ENCODE data around the gene KIAA1549.

DNA sequence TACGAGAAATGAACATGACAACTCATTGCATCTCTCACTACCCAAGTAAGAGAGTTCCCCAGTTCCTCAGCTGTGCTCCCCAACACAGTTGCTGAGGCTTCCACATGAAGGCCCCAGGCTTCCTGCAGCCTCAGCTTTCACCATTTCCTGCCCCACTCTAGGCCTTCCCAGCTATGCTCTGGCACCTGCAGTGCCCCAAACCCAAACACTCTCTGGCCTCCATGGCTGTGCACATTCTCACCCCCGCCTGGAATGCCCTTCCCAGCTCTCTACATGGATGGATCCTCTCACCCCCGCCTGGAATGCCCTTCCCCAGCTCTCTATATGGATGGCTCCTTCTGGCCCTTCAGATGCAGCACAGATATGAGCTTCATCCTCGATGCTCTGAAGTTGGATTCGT is 61.3 kb downstream of the KIAA1549 start:
- TF ChIP-seq, protein P1, sequence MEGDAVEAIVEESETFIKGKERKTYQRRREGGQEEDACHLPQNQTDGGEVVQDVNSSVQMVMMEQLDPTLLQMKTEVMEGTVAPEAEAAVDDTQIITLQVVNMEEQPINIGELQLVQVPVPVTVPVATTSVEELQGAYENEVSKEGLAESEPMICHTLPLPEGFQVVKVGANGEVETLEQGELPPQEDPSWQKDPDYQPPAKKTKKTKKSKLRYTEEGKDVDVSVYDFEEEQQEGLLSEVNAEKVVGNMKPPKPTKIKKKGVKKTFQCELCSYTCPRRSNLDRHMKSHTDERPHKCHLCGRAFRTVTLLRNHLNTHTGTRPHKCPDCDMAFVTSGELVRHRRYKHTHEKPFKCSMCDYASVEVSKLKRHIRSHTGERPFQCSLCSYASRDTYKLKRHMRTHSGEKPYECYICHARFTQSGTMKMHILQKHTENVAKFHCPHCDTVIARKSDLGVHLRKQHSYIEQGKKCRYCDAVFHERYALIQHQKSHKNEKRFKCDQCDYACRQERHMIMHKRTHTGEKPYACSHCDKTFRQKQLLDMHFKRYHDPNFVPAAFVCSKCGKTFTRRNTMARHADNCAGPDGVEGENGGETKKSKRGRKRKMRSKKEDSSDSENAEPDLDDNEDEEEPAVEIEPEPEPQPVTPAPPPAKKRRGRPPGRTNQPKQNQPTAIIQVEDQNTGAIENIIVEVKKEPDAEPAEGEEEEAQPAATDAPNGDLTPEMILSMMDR (conservative IDR thresholded peaks at IDR 0.05; ENCODE audit: low read depth, low read length) = no peak
- TF ChIP-seq RAD21 (IDR thresholded peaks at IDR 0.05; ENCODE audit: low read length) (no peak), SMC3 (IDR thresholded peaks at IDR 0.05; ENCODE audit: low read depth, low read length) (no peak), POLR2A (IDR thresholded peaks at IDR 0.05; ENCODE audit: low read depth, low read length) (no peak), MAFK (IDR thresholded peaks at IDR 0.05; ENCODE audit: low read depth, low read length) (no peak), RCOR1 (IDR thresholded peaks at IDR 0.05; ENCODE audit: insufficient replicate concordance, low read length) (no peak), BHLHE40 (IDR thresholded peaks at IDR 0.05; ENCODE audit: low read depth, low read length) (no peak), MXI1 (IDR thresholded peaks at IDR 0.05; ENCODE audit: borderline replicate concordance, low read depth, low read length) (no peak), NFE2L2 (IDR thresholded peaks at IDR 0.05; ENCODE audit: low read depth, low read length) (no peak), CEBPB (IDR thresholded peaks at IDR 0.05; ENCODE audit: low read depth, low read length) (no peak)
- TF ChIP-seq, protein P2, sequence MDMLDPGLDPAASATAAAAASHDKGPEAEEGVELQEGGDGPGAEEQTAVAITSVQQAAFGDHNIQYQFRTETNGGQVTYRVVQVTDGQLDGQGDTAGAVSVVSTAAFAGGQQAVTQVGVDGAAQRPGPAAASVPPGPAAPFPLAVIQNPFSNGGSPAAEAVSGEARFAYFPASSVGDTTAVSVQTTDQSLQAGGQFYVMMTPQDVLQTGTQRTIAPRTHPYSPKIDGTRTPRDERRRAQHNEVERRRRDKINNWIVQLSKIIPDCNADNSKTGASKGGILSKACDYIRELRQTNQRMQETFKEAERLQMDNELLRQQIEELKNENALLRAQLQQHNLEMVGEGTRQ (IDR thresholded peaks at IDR 0.05; ENCODE audit: low read depth, low read length) = no peak
